ENCODE measurements around the gene NIM1K.
"Not testable (repeated sequence)": the region's sequence is repeated elsewhere in the genome, so short reads cannot be mapped to it uniquely, and the experiment has no call there.

Gene NIM1K

DNA sequence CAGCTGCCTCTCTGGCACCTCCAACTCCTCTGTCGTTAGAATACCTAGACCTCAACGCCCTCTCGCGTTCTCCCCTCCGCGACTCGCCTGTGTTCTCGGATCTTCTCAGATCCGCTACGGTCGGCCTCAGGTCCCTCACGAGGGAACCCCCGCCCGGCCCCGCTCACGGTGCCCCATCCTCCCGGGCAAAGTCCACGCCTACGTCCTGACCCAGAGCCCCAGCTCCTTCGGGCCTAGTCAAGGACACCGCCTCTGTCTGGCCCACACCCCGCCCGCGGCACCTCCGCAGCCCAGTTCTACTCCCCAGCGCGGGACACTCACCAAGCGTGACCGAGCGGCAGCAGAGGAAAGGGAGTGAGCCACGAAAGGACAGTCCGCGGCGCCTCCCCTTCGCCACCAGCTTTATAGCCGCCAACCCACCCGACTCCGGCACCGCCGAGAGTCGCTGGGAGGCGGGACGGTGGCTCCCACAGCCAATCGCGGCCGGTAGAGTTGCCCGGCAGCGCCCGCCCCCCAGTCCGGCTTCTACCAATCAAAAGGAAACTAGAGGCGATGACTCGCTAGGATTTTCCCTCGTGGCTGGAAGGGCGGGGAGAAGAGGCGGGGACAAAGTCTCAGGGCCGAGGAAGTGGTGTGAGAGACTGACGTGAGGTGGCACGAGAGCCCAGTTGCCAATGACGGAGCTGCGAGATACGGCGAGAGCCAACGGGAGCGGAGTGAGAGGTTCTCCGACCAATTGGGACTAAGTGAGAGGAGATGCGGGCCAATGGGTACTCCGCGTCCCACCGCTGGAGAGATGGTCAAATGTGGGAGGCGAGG lies 121.2 kb downstream of the NIM1K start, which contains the start of gene HMGCS1:
HMGCS1 (minus strand) TSS at position 378 of the 819 bp plus-strand sequence. CDS start 14,447 bp downstream, outside the sequence.
- in situ Hi-C loops (cut with MboI; ENCODE audit: low sequenced_read_pairs) = no loop called here

DNA sequence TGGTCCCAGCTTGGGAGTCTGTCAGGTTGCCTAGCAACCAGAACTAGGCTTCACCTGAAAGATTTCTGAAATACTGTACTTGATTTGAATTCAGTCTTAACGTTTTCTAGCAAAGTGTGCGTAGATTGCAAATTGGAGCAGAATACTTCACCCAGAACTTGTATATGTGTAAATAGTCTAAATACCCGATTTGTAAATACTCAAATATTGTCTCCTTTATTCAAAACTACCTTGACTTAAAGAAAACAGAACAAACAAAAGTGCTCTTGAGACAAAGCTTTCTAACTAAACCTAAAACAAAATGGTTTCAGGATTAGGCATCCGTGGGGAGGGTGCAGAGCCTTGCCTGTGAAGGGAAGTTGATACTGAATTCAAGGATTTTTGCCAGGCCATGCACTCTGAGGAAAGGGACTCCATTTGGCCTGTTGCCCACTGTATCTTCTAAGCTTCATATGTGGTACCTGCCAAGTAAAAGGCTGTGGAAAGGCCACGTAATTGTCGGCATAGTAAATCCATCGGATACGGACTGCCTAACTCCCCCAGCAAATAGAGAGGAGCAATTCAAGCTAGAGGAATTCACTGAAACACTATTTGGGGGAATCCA lies 121.9 kb downstream of the NIM1K start:
- in situ Hi-C loops (cut with MboI; ENCODE audit: low sequenced_read_pairs) = no loop called here

DNA sequence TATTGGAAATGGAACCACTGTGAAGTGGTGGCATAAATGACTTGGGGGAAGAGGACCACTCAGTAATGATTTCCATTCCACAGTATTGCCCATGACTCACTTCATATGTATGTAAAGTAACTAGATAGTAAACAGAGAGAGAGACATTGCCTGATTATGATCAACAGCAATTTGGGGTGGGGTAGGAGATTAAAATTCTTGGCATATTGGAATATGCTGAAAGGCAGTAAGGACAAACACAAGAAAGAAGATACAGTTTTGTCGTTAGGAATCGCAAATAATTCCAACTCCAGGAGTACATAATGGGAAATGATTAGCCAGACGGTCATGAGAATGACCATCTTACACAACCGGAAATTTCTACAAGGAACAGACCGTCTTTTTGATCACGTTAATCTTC lies 122.7 kb downstream of the NIM1K start:
- in situ Hi-C loops (cut with MboI; ENCODE audit: low sequenced_read_pairs) = no loop called here

DNA sequence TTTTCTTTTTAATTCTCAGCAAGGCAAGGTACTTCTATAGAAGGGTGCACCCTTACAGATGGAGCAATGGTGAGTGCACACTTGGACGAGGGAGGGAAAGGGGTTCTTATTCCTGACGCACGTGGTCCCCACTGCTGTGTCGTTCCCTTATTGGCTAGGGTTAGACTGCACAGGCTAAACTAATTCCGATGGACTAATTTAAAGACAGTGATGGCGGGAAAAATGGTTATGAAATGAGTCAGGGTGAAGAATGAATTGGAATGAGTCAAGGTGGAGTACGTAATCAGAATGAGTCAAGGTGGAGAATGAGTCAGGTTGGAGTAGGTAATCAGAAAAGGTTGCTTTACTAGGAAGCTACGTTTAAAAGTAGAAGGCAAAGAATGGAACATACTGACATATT lies 123.2 kb downstream of the NIM1K start:
- in situ Hi-C loops (cut with MboI; ENCODE audit: low sequenced_read_pairs) = no loop called here

DNA sequence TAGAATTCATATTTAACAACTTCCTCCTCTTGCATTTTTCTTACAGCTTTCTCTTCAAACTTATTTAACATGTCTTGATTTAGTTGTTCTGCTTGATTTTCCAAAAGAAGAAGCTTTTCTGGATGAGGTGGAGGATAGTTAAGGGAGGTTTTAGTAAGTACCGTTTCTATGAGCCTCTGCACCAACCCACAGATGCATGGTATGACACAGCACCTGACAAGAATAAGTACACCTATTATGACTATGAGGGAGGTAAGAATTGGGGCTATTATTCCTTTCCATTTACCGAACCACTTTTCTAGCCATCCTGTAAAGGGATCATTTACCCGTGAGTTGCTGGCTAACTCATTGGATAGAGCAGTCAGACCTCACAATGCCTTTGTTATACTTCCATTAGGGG lies 123.7 kb downstream of the NIM1K start:
- in situ Hi-C loops (cut with MboI; ENCODE audit: low sequenced_read_pairs) = no loop called here

DNA sequence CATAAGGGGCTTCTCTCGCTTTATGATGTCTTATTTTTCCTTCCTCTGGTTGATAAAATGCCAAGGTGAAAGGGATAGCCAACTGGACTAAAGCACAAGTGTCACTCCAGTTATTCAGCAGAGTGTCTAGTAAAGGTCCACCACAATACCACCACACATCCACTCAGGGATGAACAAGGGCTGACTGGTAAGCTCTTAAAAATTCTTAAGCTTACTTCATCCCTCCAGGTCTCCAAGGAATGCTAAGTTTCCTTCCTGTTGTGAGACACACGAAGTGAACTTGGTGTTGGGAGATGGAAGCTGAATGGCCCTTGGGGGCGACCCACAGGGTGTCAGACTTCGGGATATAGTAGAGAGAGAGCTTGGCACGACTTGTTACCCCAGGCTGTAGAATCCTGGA lies 124.4 kb downstream of the NIM1K start:
- in situ Hi-C loops (cut with MboI; ENCODE audit: low sequenced_read_pairs) = no loop called here

DNA sequence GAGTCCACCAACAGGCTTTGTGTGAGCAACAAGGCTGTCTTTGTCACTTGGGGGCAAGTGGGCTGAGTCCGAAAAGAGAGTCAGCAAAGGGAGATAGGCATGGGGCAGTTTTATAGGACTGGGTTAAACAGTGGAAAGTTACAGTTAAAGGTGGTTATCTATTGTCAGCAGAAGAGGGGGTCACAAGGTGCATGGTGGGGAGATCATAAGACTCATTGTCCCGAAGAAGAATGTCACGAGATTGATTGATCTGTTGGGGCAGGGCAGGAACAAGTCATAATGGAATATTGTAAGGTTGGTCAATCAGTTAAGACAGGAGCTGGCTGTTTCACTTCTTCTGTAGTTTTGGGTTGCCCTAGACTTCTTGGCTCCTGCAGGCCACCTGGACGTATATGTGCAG lies 128.8 kb downstream of the NIM1K start:
- in situ Hi-C loops (cut with MboI; ENCODE audit: low sequenced_read_pairs) = no loop called here

DNA sequence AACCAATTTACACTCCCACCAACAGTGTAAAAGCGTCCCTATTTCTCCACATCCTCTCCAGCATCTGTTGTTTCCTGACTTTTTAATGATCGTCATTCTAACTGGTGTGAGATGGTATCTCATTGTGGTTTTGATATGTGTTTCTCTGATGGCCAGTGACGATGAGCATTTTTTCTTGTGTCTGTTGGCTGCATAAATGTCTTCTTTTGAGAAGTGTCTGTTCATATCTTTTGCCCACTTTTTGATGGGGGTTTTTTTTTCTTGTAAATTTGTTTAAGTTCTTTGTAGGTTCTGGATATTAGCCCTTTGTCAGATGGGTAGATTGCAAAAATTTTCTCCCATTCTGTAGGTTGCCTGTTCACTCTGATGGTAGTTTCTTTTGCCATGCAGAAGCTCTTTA lies 131.5 kb downstream of the NIM1K start:
- in situ Hi-C loops (cut with MboI; ENCODE audit: low sequenced_read_pairs) = not testable (repeated sequence)

DNA sequence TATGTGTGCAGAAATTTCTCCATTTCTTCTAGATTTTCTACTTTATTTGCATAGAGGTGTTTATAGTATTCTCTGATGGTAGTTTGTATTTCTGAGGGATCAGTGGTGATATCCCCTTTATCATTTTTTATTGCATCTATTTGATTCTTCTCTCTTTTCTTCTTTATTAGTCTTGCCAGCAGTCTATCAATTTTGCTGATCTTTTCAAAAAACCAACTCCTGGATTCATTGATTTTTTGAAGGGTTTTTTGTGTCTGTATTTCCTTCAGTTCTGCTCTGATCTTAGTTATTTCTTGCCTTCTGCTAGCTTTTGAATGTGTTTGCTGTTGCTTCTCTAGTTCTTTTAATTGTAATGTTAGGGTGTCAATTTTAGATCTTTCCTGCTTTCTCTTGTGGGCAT lies 133.6 kb downstream of the NIM1K start:
- in situ Hi-C loops (cut with MboI; ENCODE audit: low sequenced_read_pairs) = not testable (repeated sequence)
